HCT116 (cell line): Measurements from ENCODE around the gene KIF18B. TPM values are rescaled to one million over a fixed set of nuclear protein-coding genes. Genes with fewer than 3 reads are reported as not detected.

Source experiments
- ATAC-seq: fragments of 200-7000 bp; cut with Tn5 transposase; 2 replicates; pipeline ENCODE4 v1.9.1; 2020; ENCODE audit warnings: mild to moderate bottlenecking, moderate library complexity
- BruUV-seq: library from RNA; stranded (reverse); fragments of 400-500 nt; replicated peaks from 2 replicates; lab custom pipeline; 2021; lab: Mats Ljungman, UMichigan
- CTCF ChIA-PET: fragments of 300-600 bp; sonication (Branson Sonifier 250); formaldehyde crosslinking; loops from one replicate; lab custom pipeline; 2021; ENCODE audit warnings: antibody characterized with exemption; lab: Charles Lee
- POLR2A ChIA-PET: fragments of 300-600, 350-600 bp; sonication (Branson Sonifier 250); formaldehyde crosslinking; loops from one replicate; lab custom pipeline; 2021; ENCODE audit warnings: antibody characterized with exemption; lab: Charles Lee
- RAD21 ChIA-PET, 2 experiments: fragments of 300-600 bp; sonication (Branson Sonifier 250); formaldehyde crosslinking; loops; one replicate each; lab custom pipeline; 2023; ENCODE audit warnings: low total read pairs in 2 of 2; ENCODE audit not compliant: uncharacterized antibody in 2 of 2, unreplicated experiment in 2 of 2, low non-redundant PET in 1 of 2; lab: Charles Lee
- DNase-seq: peaks from one replicate; pipeline ENCODE4 v3.0.0-alpha.2; 2010; ENCODE audit warnings: low read depth, low spot score
- H2AFZ ChIP-seq: fragments of 200-600 bp; shearing (Covaris generic), sonication (generic); 2 replicates; pipeline ENCODE4 v1.6.1; 2017; ENCODE audit warnings: low read depth, mixed run types, mixed read lengths, antibody characterized with exemption, low read length; ENCODE audit not compliant: poor library complexity, severe bottlenecking
- H3K27ac ChIP-seq: 2 replicates; pipeline ENCODE4 v1.5.1; 2012; ENCODE audit warnings: low read depth, low read length
- H3K27me3 ChIP-seq: fragments of 200-600 bp; sonication (generic); 2 replicates; pipeline ENCODE4 v1.6.1; 2016; ENCODE audit warnings: mixed run types, low read length, mixed read lengths; ENCODE audit not compliant: insufficient read depth
- H3K36me3 ChIP-seq, 2 experiments: fragments of 200-500 bp in 1 of 2; fragments of 200-600 bp in 1 of 2; sonication (Bioruptor generic) in 1 of 2; sonication (generic) in 1 of 2; 2 replicates each; pipeline versions ENCODE4 v1.5.1 to v1.6.1; 2014 to 2016; ENCODE audit warnings: low read length in 2 of 2, inconsistent platforms in 1 of 2, mixed read lengths in 1 of 2, mixed run types in 1 of 2; ENCODE audit not compliant: insufficient read depth in 2 of 2, control insufficient read depth in 1 of 2
- H3K4me1 ChIP-seq, 2 experiments: fragments of 200-600 bp in 1 of 2; sonication (generic) in 1 of 2; 2 replicates each; pipeline versions ENCODE4 v1.5.1 to v1.6.1; 2012 to 2017; ENCODE audit warnings: low read length in 2 of 2, inconsistent platforms in 1 of 2, mild to moderate bottlenecking in 1 of 2, mixed read lengths in 1 of 2, mixed run types in 1 of 2, moderate library complexity in 1 of 2; ENCODE audit not compliant: insufficient read depth in 2 of 2, control insufficient read depth in 1 of 2
- H3K4me2 ChIP-seq: fragments of 200-600 bp; sonication (generic); 2 replicates; pipeline ENCODE4 v1.6.1; 2017; ENCODE audit warnings: mixed run types, low read length, mixed read lengths
- H3K4me3 ChIP-seq, 2 experiments: fragments of 200-600 bp in 1 of 2; sonication (generic) in 1 of 2; replicated peaks in 1 of 2; 2 replicates each; pipeline ENCODE4 v1.5.1; 2011 to 2016; ENCODE audit warnings: low read length in 2 of 2, control low read depth in 1 of 2, low read depth in 1 of 2, mild to moderate bottlenecking in 1 of 2, mixed read lengths in 1 of 2, mixed run types in 1 of 2
- H3K79me2 ChIP-seq: fragments of 200-600 bp; sonication (generic); 2 replicates; pipeline ENCODE4 v1.6.1; 2017; ENCODE audit warnings: mild to moderate bottlenecking, mixed run types, low read length, moderate library complexity, mixed read lengths; ENCODE audit not compliant: insufficient read depth
- H3K9ac ChIP-seq: fragments of 200-600 bp; sonication (generic); 2 replicates; pipeline ENCODE4 v1.6.1; 2016; ENCODE audit warnings: low read length, mixed read lengths
- H3K9me2 ChIP-seq: fragments of 200-600 bp; sonication (generic), shearing (Covaris generic); 2 replicates; pipeline ENCODE4 v1.6.1; 2017; ENCODE audit warnings: mixed run types, mild to moderate bottlenecking, moderate library complexity; ENCODE audit not compliant: insufficient read depth
- H3K9me3 ChIP-seq, 2 experiments: fragments of 200-500 bp in 1 of 2; fragments of 200-600 bp in 1 of 2; sonication (Bioruptor generic) in 1 of 2; sonication (generic) in 1 of 2; 2 replicates each; pipeline ENCODE4 v1.6.1; 2014 to 2017; ENCODE audit warnings: low read length in 2 of 2, mixed read lengths in 2 of 2, inconsistent platforms in 1 of 2, low read depth in 1 of 2, mild to moderate bottlenecking in 1 of 2, mixed run types in 1 of 2, moderate library complexity in 1 of 2; ENCODE audit not compliant: control insufficient read depth in 1 of 2, insufficient read depth in 1 of 2
- H4K20me1 ChIP-seq: fragments of 200-600 bp; sonication (generic), shearing (Covaris generic); 2 replicates; pipeline ENCODE4 v1.6.1; 2017; ENCODE audit warnings: mixed run types, mild to moderate bottlenecking, moderate library complexity; ENCODE audit not compliant: insufficient read depth
- ATF3 ChIP-seq: IDR thresholded peaks from 2 replicates; pipeline ENCODE4 v1.6.1; 2012
- CBX3 ChIP-seq: IDR thresholded peaks from 2 replicates; pipeline ENCODE4 v1.6.1; 2012; ENCODE audit warnings: low read depth
- CTCF ChIP-seq, 3 experiments: fragments of 200-600 bp in 1 of 3; sonication (generic) in 1 of 3; IDR thresholded peaks in 2 of 3; conservative IDR thresholded peaks in 1 of 3; 2 replicates each; pipeline ENCODE4 v1.5.1; 2012 to 2017; ENCODE audit warnings: low read depth in 2 of 3, low read length in 2 of 3, antibody characterized with exemption in 1 of 3, borderline replicate concordance in 1 of 3, control low read depth in 1 of 3, mild to moderate bottlenecking in 1 of 3, mixed read lengths in 1 of 3, mixed run types in 1 of 3, moderate library complexity in 1 of 3; ENCODE audit not compliant: insufficient read depth in 1 of 3
- EGR1 ChIP-seq: IDR thresholded peaks from 2 replicates; pipeline ENCODE4 v1.6.1; 2012; ENCODE audit warnings: low read depth
- ELF1 ChIP-seq: IDR thresholded peaks from 2 replicates; pipeline ENCODE4 v1.6.1; 2012; ENCODE audit warnings: low read depth, borderline replicate concordance
- JUND ChIP-seq: IDR thresholded peaks from 2 replicates; pipeline ENCODE4 v1.6.1; 2012
- POLR2A ChIP-seq: IDR thresholded peaks from 2 replicates; pipeline ENCODE4 v1.7.0; 2011; ENCODE audit warnings: borderline replicate concordance; ENCODE audit not compliant: insufficient read depth, insufficient read length; ENCODE audit errors: extremely low read depth
- POLR2AphosphoS5 ChIP-seq: IDR thresholded peaks from 2 replicates; pipeline ENCODE4 v1.6.1; 2011; ENCODE audit warnings: mild to moderate bottlenecking, low read depth, low read length, moderate library complexity
- RAD21 ChIP-seq: IDR thresholded peaks from 2 replicates; pipeline ENCODE4 v1.6.1; 2012; ENCODE audit warnings: low read depth, mild to moderate bottlenecking
- SP1 ChIP-seq: IDR thresholded peaks from 2 replicates; pipeline ENCODE4 v1.6.1; 2012; ENCODE audit warnings: low read depth
- SRF ChIP-seq: IDR thresholded peaks from 2 replicates; pipeline ENCODE4 v1.6.1; 2012; ENCODE audit warnings: low read depth
- intact Hi-C: fragments of 100-400 bp; cut with micrococcal nuclease; formaldehyde crosslinking; loops from 2 replicates; pipeline ENCODE4 v1.10.0; 2022
- total RNA-seq: library from RNA; stranded (reverse); gene quantifications from one replicate; pipeline ENCODE4 v1.2.1, GENCODE V29; 2021; ENCODE audit not compliant: unreplicated experiment

The KIF18B gene
- total RNA-seq, 1 experiment from 2014 or later = 76.4 TPM

DNA sequence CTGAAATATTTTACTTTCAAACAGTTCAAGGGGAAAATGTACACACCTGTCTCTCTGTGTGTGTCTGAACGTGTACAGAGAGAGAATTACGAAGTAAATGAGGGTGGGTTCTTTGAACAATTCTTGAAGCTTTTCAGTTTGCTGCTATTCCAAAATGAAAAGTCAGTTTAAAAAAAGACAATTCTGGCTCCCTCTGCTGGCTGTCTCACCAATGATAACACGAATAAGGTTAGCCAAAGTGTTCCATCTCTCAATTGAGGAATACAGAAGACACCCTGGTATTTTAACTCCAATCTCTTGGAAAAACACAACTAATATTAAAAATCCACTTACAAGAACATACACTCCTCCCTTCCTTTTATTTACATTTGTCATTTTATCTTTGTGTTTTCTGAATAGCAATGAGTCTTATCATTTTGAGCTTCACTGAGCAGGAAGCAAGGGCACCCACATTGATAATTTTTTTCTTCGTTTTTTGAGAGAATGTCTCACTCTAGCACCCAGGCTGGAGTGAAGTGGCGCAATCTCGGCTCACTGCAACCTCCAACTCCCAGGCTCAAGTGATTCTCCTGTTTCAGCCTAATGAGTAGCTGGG is 68.8 kb downstream of the KIF18B start:
- Histone ChIP-seq H3K27ac (no peak overlapping the region), H3K9me3 (no peaks in the 10 kb centered on the region), H2AFZ (no peak overlapping the region), H3K4me3 (no peak overlapping the region), H3K4me1 (no peaks in the 10 kb centered on the region), H3K27me3 (no peaks in the 10 kb centered on the region), H3K79me2 (peaks cover 19% of the 10 kb centered on the region), H3K36me3 (peaks cover 62 to 69% of the 10 kb centered on the region in 2 experiments), H3K9me2 (no peaks in the 10 kb centered on the region), H3K4me2 (no peak overlapping the region), H3K9ac (no peak overlapping the region), H4K20me1 (no peaks in the 10 kb centered on the region)
- ATAC-seq = peak; percentile 55
- RAD21 ChIA-PET = interaction anchor here (1.0 to 1.8 kb wide), 2 partner anchors 100 to 103 kb away, joined by 3 to 6 read pairs; no protein-coding TSS in a partner anchor
- intact Hi-C loops = loop anchor here (1.0 kb wide), 2 partner anchors 99 to 103 kb away; no protein-coding TSS in a partner anchor
- TF ChIP-seq EGR1 (no peak), RAD21 (peak; percentile 66), CTCF (IDR thresholded peaks at IDR 0.05 in 2 of 3, conservative IDR thresholded peaks at IDR 0.05 in 1 of 3; ENCODE audit: borderline replicate concordance in 1 of 3, insufficient read depth in 1 of 3, low read depth in 2 of 3, low read length in 2 of 3) (peak; percentile 62 to 78 (median 71); a peak in 5 of 6 replicates)
- BruUV-seq = no TSS peak
- DNase-seq = peak; percentile 6
- POLR2A ChIA-PET = no interaction called here
- CTCF ChIA-PET = interaction anchor here (0.5 to 3.0 kb wide), 8 partner anchors 10 to 143 kb away, joined by 3 to 29 read pairs (median 4); no protein-coding TSS in a partner anchor

DNA sequence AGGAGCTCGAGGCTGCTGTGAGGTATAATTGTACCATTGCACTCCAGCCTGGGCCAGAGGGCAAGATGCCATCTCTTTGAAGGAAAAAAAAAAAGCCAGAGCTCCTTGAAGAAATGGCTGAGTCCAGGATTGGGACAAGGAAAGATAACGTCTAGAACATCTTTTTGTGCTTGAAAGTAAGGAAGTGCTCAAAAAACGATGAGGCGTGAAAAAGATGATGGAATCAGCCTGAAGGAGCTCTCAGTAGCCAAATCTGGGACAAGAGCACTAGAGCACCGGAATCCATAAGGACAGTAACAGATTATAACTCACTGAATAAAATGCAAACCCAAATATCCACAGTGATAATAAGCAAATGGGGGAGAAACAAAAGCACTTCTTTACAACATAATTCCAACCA is 70.5 kb downstream of the KIF18B start:
- no peaks in the 10 kb centered on the region for H3K9me2 ChIP-seq
- ATAC-seq = no peak
- no peak overlapping the region for H2AFZ ChIP-seq
- TF ChIP-seq POLR2A = no peak
- no peak for TF ChIP-seq POLR2AphosphoS5
- TF ChIP-seq SP1 = no peak
- TF ChIP-seq SRF = no peak
- TF ChIP-seq JUND = no peak
- no peak for TF ChIP-seq CBX3
- TF ChIP-seq RAD21 = no peak
- no peak for TF ChIP-seq ATF3
- TF ChIP-seq ELF1 = no peak
- no peaks in the 10 kb centered on the region for H3K9me3 ChIP-seq
- CTCF ChIA-PET = interaction anchor here (0.7 to 1.0 kb wide), 3 partner anchors 98 to 103 kb away, joined by 3 to 8 read pairs (median 7); no protein-coding TSS in a partner anchor
- H3K27ac ChIP-seq = no peak overlapping the region
- no TSS peak for BruUV-seq
- intact Hi-C loops = no loop called here
- no peaks in the 10 kb centered on the region for H4K20me1 ChIP-seq
- DNase-seq = no peak
- POLR2A ChIA-PET = no interaction called here
- no peak overlapping the region for H3K9ac ChIP-seq
- H3K27me3 ChIP-seq = no peaks in the 10 kb centered on the region
- peaks cover 57 to 59% of the 10 kb centered on the region in 2 experiments; a peak in 3 of 4 replicates for H3K36me3 ChIP-seq
- no peak overlapping the region for H3K4me3 ChIP-seq
- peaks cover 19% of the 10 kb centered on the region for H3K79me2 ChIP-seq
- H3K4me2 ChIP-seq = no peak overlapping the region
- H3K4me1 ChIP-seq = no peaks in the 10 kb centered on the region
- RAD21 ChIA-PET = interaction anchor here in 1 of 2 experiments (0.7 kb wide), 1 partner anchor 25 kb away, joined by 3 read pairs; no protein-coding TSS in a partner anchor
